ENCODE measurements around the gene PCNX1. TPM values are rescaled to one million over a fixed set of nuclear protein-coding genes. Genes with fewer than 3 reads are reported as not detected.

Gene PCNX1
- total RNA-seq, 1 experiment from 2014 or later = 48.0 TPM

GRCh38 chr14:70857496-70857890, 49.8 kb upstream of the PCNX1 start:
- Histone ChIP-seq H4K91ac (ENCODE audit: insufficient read length, low read depth, low read length) (no peak overlapping the region), H3K4ac (ENCODE audit: low read depth, low read length) (no peak overlapping the region), H3K23ac (ENCODE audit: insufficient read length, low read depth, low read length) (no peak overlapping the region), H3K27me3 (ENCODE audit: insufficient read depth, low read length) (no peaks in the 10 kb centered on the region), H2BK5ac (ENCODE audit: insufficient read length, low read length) (no peak overlapping the region), H3K27ac (ENCODE audit: insufficient read length, low read depth, low read length) (no peak overlapping the region), H2BK12ac (ENCODE audit: insufficient read length, low read depth, low read length) (no peak overlapping the region), H2AFZ (ENCODE audit: low read length) (no peak overlapping the region), H3K9ac (ENCODE audit: extremely low read depth, insufficient read length, low read length) (no peak overlapping the region), H4K5ac (ENCODE audit: insufficient read length, low read depth, low read length) (no peak overlapping the region), H4K8ac (replicated peaks; ENCODE audit: insufficient read length, low read depth, low read length) (no peak overlapping the region), H3K14ac (ENCODE audit: insufficient read depth, low read length) (no peak overlapping the region), H3K18ac (ENCODE audit: insufficient read length, low read depth, low read length) (no peak overlapping the region), H3K9me3 (ENCODE audit: control insufficient read depth, low read depth, low read length) (no peaks in the 10 kb centered on the region), H2BK120ac (ENCODE audit: low read depth, low read length, poor library complexity, severe bottlenecking) (no peak overlapping the region), H3K79me1 (ENCODE audit: insufficient read depth, low read depth, low read length, poor library complexity, severe bottlenecking) (no peaks in the 10 kb centered on the region), H3T11ph (ENCODE audit: low read length) (no peak overlapping the region), H3K4me1 (ENCODE audit: insufficient read depth, low read length) (no peaks in the 10 kb centered on the region; the same call in 1 of the 2 replicates), H3K4me2 (ENCODE audit: insufficient read depth, insufficient read length, low read length) (no peak overlapping the region), H3K23me2 (ENCODE audit: insufficient read length, low read depth, low read length, poor library complexity, severe bottlenecking) (no peaks in the 10 kb centered on the region), H4K20me1 (ENCODE audit: control insufficient read depth, insufficient read depth, insufficient read length) (no peaks in the 10 kb centered on the region), H2BK20ac (ENCODE audit: low read depth, low read length, poor library complexity, severe bottlenecking) (no peak overlapping the region), H2BK15ac (ENCODE audit: low read depth, low read length) (no peak overlapping the region), H2AK5ac (ENCODE audit: insufficient read length, low read length) (no peak overlapping the region), H3K56ac (ENCODE audit: insufficient read length, low read depth, low read length) (no peak overlapping the region), H3K79me2 (ENCODE audit: insufficient read depth, low read length) (no peaks in the 10 kb centered on the region)
- H3K27ac Mint-ChIP-seq = no peak overlapping the region
- no peak overlapping the region for H3K4me3 Mint-ChIP-seq
- peaks cover 0 to 6% of the 10 kb centered on the region in 2 experiments; a peak in 2 of 4 replicates for H3K4me1 Mint-ChIP-seq
- no peak for DNase-seq
- H3K36me3 Mint-ChIP-seq (ENCODE audit: insufficient read depth in 1 of 3, low read depth in 3 of 3) = no peaks in the 10 kb centered on the region
- no CpG with 5 or more reads among the region's 2 CpGs for WGBS (ENCODE audit: extremely low coverage, insufficient read length, low lambda C conversion rate)
- H3K9me3 Mint-ChIP-seq = no peaks in the 10 kb centered on the region
- no peak for TF ChIP-seq CTCF (conservative IDR thresholded peaks at IDR 0.05)
- no peaks in the 10 kb centered on the region for H3K27me3 Mint-ChIP-seq (ENCODE audit: low read depth)

All from H9 (cell line).